ENCODE measurements around the gene PRKAR1B. TPM values are rescaled to one million over a fixed set of nuclear protein-coding genes. Genes with fewer than 3 reads are reported as not detected.

The PRKAR1B gene
- total and polyA plus RNA-seq, 10 donors, result 9.9 to 39.5 (median 23.5) TPM

DNA sequence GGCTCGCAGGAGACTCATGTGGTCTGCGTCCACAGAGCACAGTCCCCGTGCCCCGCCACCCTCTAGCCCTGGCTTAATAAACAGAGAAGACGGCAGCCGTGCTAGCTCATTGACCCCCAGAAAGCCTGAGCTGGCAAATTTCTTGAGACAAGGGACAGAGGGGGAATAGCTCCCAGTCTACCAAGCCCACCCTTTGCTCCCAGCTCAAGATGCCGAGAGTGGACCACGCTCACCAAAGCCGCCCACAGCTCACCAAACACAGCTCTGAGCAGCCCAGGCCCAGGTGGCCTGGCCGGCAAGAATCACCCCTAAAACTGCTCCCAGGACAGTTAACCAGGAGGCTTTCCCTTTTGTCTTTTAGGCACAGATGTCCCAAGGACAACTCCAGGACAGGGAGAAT lies 212.8 kb downstream of the PRKAR1B start:
- intact Hi-C loops (cut with DNase I; ENCODE audit: low total_unique reads), result no loop called here
- H3K27ac ChIP-seq, result peak overlapping the region in 5 of 8 donors; percentile 7 to 90 (median 44)
- no peak overlapping the region for H3K4me3 ChIP-seq

DNA sequence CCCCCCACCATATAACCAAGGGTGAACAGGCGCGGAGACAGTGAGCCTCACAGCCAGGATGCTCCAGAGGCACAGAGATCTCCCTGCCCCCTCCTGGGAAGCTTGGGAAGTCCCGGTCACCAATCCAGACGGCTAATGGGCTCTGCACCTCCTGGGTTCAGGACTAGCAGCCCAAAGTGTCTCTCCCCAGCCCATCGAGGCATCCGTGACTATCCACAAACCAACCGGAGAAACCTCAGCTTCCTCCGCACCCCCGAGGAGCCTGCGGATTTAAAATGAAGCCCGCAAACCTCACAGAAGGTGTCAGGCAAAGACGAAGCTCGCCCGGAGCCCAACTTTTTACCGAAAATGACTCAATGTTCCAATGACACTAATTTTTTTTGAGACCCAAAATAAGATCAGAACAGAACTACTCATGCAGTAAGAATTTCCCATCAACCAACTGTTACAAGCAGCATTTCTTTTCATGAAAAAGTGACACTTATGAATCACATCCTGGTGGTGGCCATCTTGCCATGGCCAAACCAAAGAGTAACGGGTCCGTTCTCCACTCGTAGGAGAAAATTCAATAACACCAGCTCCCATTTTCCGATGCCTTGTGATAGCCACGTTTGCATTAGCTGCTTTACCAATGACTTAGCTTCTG lies 213.4 kb downstream of the PRKAR1B start:
- Histone ChIP-seq H3K9me3 (no peaks in the 10 kb centered on the region), H3K4me3 (no peak overlapping the region), H3K27me3 (replicated peaks in 1 of 7) (peaks cover 0 to 40% (median 23%) of the 10 kb centered on the region in 7 donors), H3K36me3 (peaks cover 0 to 52% (median 11%) of the 10 kb centered on the region in 6 donors), H3K4me1 (peaks cover 0 to 60% (median 38%) of the 10 kb centered on the region in 6 donors), H3K27ac (peak overlapping the region in 5 of 8 donors; percentile 7 to 90 (median 44))
- intact Hi-C loops (cut with DNase I; ENCODE audit: low total_unique reads), result no loop called here
- DNase-seq, result no peak
- TF ChIP-seq, protein P1, sequence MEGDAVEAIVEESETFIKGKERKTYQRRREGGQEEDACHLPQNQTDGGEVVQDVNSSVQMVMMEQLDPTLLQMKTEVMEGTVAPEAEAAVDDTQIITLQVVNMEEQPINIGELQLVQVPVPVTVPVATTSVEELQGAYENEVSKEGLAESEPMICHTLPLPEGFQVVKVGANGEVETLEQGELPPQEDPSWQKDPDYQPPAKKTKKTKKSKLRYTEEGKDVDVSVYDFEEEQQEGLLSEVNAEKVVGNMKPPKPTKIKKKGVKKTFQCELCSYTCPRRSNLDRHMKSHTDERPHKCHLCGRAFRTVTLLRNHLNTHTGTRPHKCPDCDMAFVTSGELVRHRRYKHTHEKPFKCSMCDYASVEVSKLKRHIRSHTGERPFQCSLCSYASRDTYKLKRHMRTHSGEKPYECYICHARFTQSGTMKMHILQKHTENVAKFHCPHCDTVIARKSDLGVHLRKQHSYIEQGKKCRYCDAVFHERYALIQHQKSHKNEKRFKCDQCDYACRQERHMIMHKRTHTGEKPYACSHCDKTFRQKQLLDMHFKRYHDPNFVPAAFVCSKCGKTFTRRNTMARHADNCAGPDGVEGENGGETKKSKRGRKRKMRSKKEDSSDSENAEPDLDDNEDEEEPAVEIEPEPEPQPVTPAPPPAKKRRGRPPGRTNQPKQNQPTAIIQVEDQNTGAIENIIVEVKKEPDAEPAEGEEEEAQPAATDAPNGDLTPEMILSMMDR (IDR thresholded peaks at IDR 0.05 in 8 of 11, conservative IDR thresholded peaks at IDR 0.05 in 3 of 11), result no peak
- no peak for TF ChIP-seq POLR2AphosphoS5 (IDR thresholded peaks at IDR 0.05)
- no peak for TF ChIP-seq POLR2A (IDR thresholded peaks at IDR 0.05)
- 65 to 85% (median 78%) methylated on average over 20 of the region's 20 CpGs for WGBS, 5 donors

More for the DNA sequence above, 212.8 kb downstream of the PRKAR1B start:
- TF ChIP-seq, protein P1 (IDR thresholded peaks at IDR 0.05 in 8 of 11, conservative IDR thresholded peaks at IDR 0.05 in 3 of 11), result no peak
- TF ChIP-seq POLR2A (IDR thresholded peaks at IDR 0.05) (no peak), POLR2AphosphoS5 (IDR thresholded peaks at IDR 0.05) (no peak)
- DNase-seq, result no peak
- Histone ChIP-seq H3K4me1 (peaks cover 0 to 66% (median 43%) of the 10 kb centered on the region in 6 donors), H3K9me3 (no peaks in the 10 kb centered on the region), H3K36me3 (peaks cover 0 to 46% (median 8%) of the 10 kb centered on the region in 6 donors), H3K27me3 (replicated peaks in 1 of 7) (peaks cover 0 to 46% (median 28%) of the 10 kb centered on the region in 7 donors)
- 76 to 91% (median 88%) methylated on average over 10 of the region's 10 CpGs for WGBS, 5 donors

DNA sequence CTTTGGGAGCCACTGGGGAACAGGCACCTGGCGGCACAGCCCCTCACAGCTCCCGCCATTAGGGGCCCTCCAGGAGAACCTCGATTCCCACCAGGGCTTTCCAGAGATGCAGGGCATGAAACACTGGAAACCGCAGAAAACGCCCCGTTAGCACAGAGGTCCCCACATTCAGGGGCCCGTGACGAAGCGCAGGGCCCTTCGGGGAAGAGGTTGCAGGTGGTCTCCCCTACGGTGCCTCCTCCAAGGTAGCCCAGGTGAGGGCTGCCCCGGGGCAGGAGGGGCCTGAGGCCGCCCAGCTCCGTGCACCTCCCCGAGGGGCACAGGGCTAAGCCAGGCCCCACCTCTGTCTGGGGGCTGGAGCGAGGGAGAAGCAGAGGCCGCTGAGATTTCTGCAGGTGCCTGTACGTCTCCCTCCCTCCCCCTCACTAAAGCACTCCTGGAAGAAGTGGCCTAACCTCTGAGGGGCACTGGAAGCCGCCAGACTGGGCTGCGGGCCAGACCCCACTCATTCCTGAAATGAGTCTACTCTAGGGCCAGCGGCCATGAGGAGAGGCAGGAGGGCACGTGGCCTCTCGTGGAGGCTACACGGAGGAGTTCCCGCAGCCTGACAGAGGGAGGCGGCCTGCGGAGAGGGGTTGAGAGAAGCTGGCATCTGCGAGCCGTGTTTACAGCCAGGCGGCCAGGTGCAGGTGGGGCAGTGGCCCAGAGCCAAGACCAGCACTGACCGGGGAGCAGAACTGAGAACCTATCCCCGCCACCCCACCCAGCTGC lies 214.4 kb downstream of the PRKAR1B start:
- no peak for DNase-seq
- intact Hi-C loops (cut with DNase I; ENCODE audit: low total_unique reads), result no loop called here
- TF ChIP-seq, protein P1 (IDR thresholded peaks at IDR 0.05 in 8 of 11, conservative IDR thresholded peaks at IDR 0.05 in 3 of 11), result no peak
- peak in 1 of 3 donors; percentile 52 for TF ChIP-seq POLR2AphosphoS5 (IDR thresholded peaks at IDR 0.05)
- H3K4me3 ChIP-seq, result no peak overlapping the region
- H3K27ac ChIP-seq, result peak overlapping the region in 3 of 8 donors; percentile 20 to 61 (median 21)
- peaks cover 0 to 61% (median 11%) of the 10 kb centered on the region in 6 donors for H3K36me3 ChIP-seq
- H3K4me1 ChIP-seq, result peaks cover 0 to 51% (median 28%) of the 10 kb centered on the region in 6 donors
- 81 to 88% (median 85%) methylated on average over 25 to 32 of the region's 32 CpGs for WGBS, 5 donors
- H3K27me3 ChIP-seq (replicated peaks in 1 of 7), result peaks cover 0 to 31% (median 13%) of the 10 kb centered on the region in 7 donors
- H3K9me3 ChIP-seq, result no peaks in the 10 kb centered on the region

DNA sequence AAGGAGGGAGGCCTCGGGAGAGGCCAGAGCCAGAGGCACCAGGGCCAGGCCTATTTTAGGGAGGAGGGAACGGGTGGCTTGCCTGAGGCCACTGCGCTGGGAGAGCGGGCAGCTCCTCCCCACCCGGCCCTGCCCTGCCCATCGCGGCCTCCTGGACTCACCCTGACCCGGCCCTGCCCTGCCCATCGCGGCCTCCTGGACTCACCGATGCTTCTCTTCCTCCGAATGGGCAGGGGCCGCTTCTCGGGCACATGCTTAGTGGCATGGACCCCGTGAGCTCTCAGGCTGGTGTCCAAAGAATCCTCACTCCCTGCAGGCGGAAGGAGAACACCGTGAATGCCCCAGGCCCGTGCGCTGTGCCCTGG lies 215.0 kb downstream of the PRKAR1B start:
- intact Hi-C loops (cut with DNase I; ENCODE audit: low total_unique reads), result no loop called here
- peak; percentile 63 for DNase-seq
- Histone ChIP-seq H3K36me3 (peaks cover 0 to 67% (median 11%) of the 10 kb centered on the region in 6 donors), H3K9me3 (no peaks in the 10 kb centered on the region), H3K27ac (no peak overlapping the region), H3K4me1 (peaks cover 0 to 46% (median 25%) of the 10 kb centered on the region in 6 donors), H3K27me3 (replicated peaks in 1 of 7) (peaks cover 0 to 25% (median 7%) of the 10 kb centered on the region in 7 donors), H3K4me3 (no peak overlapping the region)
- 88 to 100% (median 91%) methylated on average over 12 to 19 of the region's 19 CpGs for WGBS, 5 donors
- TF ChIP-seq POLR2AphosphoS5 (IDR thresholded peaks at IDR 0.05) (no peak), POLR2A (IDR thresholded peaks at IDR 0.05) (no peak)
- TF ChIP-seq, protein P1 (IDR thresholded peaks at IDR 0.05 in 8 of 11, conservative IDR thresholded peaks at IDR 0.05 in 3 of 11), result no peak
